Adrenal gland (tissue), 5 donors: ENCODE results near the gene ZNF644.

Source experiments
- CTCF ChIP-seq, 6 experiments: fragments of 450-650 bp in 4 of 6; fragments of 200-600 bp in 2 of 6; sonication (generic) in 1 of 6; IDR thresholded peaks; 1 replicate in 5 of 6; 2 replicates in 1 of 6; pipeline versions ENCODE4 v1.5.1 to v1.8.0; 2016 to 2021; ENCODE audit warnings: antibody characterized with exemption in 6 of 6, mild to moderate bottlenecking in 2 of 6, moderate library complexity in 1 of 6
- POLR2A ChIP-seq, 2 donors: fragments of 450-650 bp; IDR thresholded peaks; one replicate each; pipeline ENCODE4 v1.6.1; 2017; ENCODE audit warnings: antibody characterized with exemption in 2 of 2, mild to moderate bottlenecking in 2 of 2, moderate library complexity in 1 of 2
- donor health status: DM: no; HTN: no; CAD: no.

GRCh38 chr1:90940746-90941145 is 81.1 kb downstream of the ZNF644 start:
- TF ChIP-seq CTCF (IDR thresholded peaks at IDR 0.05) (no peak), POLR2A (IDR thresholded peaks at IDR 0.05) (no peak)
